ENCODE data around the gene SERTM2.

DNA sequence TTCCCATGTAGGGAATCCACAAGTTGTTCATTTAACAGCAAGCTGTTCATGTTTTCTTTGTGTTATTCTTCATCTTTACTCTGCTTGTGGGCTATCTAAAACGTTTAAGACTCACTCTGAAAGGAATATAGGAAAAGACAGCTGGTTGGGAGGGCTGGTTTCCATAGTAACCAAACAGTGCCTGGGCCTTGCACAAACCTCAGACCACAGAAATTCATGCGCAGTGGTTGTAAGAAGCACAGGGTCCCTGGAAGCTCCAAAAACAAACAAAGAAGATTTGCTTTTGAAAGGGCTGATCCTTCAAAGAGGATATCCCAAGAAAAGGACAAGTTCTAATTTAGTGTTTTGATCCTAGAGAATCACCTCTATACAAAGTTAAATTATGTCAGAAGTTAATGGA is 7.8 kb downstream of the SERTM2 start:
- TF ChIP-seq, protein P1, sequence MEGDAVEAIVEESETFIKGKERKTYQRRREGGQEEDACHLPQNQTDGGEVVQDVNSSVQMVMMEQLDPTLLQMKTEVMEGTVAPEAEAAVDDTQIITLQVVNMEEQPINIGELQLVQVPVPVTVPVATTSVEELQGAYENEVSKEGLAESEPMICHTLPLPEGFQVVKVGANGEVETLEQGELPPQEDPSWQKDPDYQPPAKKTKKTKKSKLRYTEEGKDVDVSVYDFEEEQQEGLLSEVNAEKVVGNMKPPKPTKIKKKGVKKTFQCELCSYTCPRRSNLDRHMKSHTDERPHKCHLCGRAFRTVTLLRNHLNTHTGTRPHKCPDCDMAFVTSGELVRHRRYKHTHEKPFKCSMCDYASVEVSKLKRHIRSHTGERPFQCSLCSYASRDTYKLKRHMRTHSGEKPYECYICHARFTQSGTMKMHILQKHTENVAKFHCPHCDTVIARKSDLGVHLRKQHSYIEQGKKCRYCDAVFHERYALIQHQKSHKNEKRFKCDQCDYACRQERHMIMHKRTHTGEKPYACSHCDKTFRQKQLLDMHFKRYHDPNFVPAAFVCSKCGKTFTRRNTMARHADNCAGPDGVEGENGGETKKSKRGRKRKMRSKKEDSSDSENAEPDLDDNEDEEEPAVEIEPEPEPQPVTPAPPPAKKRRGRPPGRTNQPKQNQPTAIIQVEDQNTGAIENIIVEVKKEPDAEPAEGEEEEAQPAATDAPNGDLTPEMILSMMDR (conservative IDR thresholded peaks at IDR 0.05; ENCODE audit: low read depth in 2 of 2) = no peak
- TF ChIP-seq JUNB (IDR thresholded peaks at IDR 0.05; ENCODE audit: unreplicated experiment) (no peak), POLR2AphosphoS5 (IDR thresholded peaks at IDR 0.05; ENCODE audit: low read depth) (no peak)

All from GM23338 (cell line).